Measurements from ENCODE around the gene HIVEP3.

GRCh38 chr1:41566969-41567368, 351.8 kb downstream of the HIVEP3 start:
- TF ChIP-seq CTCF (IDR thresholded peaks at IDR 0.05) (no peak), EZH2 (IDR thresholded peaks at IDR 0.05; ENCODE audit: borderline replicate concordance, insufficient read depth, low read depth, low read length, poor library complexity, severe bottlenecking) (no peak)
